Measurements from ENCODE around the gene FBXO8. TPM values are rescaled to one million over a fixed set of nuclear protein-coding genes. Genes with fewer than 3 reads are reported as not detected.

FBXO8 gene
- total RNA-seq, 1 donor from 2014 or later = 15.5 TPM

DNA sequence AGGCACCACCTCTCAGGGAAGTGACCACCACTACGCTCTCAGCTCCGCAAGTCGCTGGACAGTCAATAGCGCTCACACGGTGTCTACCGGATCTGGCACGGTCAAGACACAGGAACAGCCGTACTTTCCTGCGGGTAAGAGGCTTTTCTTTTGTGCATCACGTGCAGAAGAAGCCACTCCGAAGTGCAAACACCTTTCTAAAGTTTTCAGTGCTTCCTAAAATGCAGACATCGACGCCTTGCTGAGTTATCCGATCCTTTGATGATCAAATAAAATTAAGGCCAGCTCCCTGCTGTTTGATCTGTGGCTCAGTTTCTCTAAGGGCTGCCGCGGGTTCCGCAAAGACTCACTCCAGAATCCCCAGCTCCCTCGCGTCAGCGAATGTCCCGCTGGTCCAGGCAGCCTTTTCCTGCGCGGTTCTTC lies 71.8 kb downstream of the FBXO8 start:
- peaks cover 25% of the 10 kb centered on the region for H3K4me1 Mint-ChIP-seq (ENCODE audit: low read depth)
- DNase-seq (ENCODE audit: low spot score) = no peak
- H3K27ac Mint-ChIP-seq = no peak overlapping the region
- intact Hi-C loops (cut with micrococcal nuclease) = loop anchor here (10.0 kb wide), 1 partner anchor 503 kb away; no protein-coding TSS in a partner anchor
- H3K9me3 Mint-ChIP-seq = no peaks in the 10 kb centered on the region
- no peak overlapping the region for H3K4me3 Mint-ChIP-seq (ENCODE audit: low read depth)
- H3K27me3 Mint-ChIP-seq (ENCODE audit: low read depth) = peaks cover 79% of the 10 kb centered on the region
- no peaks in the 10 kb centered on the region for H3K36me3 Mint-ChIP-seq (ENCODE audit: low read depth)

DNA sequence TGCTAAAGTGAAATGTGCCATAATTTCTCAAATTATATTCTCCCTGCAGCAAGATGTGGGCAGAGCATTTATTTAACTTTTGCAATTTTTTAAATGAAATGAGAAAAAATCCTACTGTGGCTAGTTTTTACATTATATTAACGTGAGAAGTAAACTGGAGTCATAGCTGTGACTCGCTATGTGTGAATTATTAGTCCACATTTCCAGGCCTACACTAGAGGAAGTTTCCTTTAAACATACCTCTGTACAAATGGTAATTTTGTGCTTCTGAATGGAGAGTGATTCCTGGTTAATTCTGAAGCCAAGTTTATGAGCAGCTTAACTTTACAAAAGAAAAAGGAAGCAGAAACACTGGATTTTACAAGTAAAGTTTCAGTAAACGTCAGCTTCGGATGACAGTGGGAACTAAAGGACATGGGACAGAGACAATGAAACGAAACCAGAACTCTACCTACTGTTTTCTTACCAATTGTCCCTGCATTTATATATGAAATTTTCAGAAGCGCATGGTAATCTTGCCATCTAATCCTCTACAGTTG lies 72.4 kb downstream of the FBXO8 start:
- H3K27me3 Mint-ChIP-seq (ENCODE audit: low read depth) = peaks cover 77% of the 10 kb centered on the region
- no peak for DNase-seq (ENCODE audit: low spot score)
- intact Hi-C loops (cut with micrococcal nuclease) = loop anchor here (10.0 kb wide), 1 partner anchor 504 kb away; no protein-coding TSS in a partner anchor
- no peak overlapping the region for H3K27ac Mint-ChIP-seq
- H3K4me1 Mint-ChIP-seq (ENCODE audit: low read depth) = peaks cover 22% of the 10 kb centered on the region
- no peak overlapping the region for H3K4me3 Mint-ChIP-seq (ENCODE audit: low read depth)
- H3K9me3 Mint-ChIP-seq = no peaks in the 10 kb centered on the region
- H3K36me3 Mint-ChIP-seq (ENCODE audit: low read depth) = no peaks in the 10 kb centered on the region

DNA sequence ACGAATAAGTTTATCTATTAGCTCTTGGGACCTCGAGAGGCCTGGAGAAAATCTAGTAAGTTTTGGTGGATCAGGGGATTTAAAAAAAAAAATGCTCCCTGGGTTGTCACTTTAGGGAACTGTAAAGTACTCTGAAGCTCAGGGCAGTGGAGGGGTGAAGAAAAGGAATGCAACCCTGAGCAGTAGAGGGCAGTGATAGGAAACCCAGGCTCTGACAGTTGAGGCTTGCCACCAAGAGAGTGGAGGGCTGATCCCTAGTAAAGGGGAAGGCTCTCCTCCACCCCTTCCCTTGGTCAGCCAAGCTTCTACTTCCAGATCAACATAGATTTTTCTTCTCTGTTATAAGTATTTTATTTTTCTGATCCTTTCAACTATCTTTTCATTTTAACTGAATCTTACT lies 73.1 kb downstream of the FBXO8 start:
- Mint-ChIP-seq H3K27ac (no peak overlapping the region), H3K4me1 (ENCODE audit: low read depth) (peaks cover 19% of the 10 kb centered on the region), H3K36me3 (ENCODE audit: low read depth) (no peaks in the 10 kb centered on the region), H3K4me3 (ENCODE audit: low read depth) (no peak overlapping the region), H3K27me3 (ENCODE audit: low read depth) (peaks cover 71% of the 10 kb centered on the region), H3K9me3 (no peaks in the 10 kb centered on the region)
- no peak for DNase-seq (ENCODE audit: low spot score)
- intact Hi-C loops (cut with micrococcal nuclease) = loop anchor here (10.0 kb wide), 1 partner anchor 504 kb away; no protein-coding TSS in a partner anchor

DNA sequence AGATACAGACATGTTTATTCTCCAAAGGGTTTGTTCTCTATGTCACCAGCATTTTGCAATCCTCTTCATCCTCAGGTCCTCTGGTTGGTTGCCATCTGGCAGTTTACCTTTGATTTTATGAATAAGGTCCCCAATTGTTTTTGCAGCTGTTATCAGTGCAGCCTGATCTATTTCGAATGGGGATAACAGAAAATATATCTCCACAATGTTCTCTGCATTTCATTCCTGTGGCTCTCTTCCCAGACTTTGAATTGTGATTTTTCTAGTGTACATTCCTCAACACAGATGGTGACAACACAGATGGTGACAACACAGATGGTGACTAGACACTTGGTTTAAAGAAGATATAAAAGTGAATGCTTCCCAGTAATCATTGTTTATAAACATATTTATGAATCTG lies 74.1 kb downstream of the FBXO8 start:
- no peak overlapping the region for H3K4me3 Mint-ChIP-seq (ENCODE audit: low read depth)
- no peaks in the 10 kb centered on the region for H3K36me3 Mint-ChIP-seq (ENCODE audit: low read depth)
- H3K27me3 Mint-ChIP-seq (ENCODE audit: low read depth) = peaks cover 69% of the 10 kb centered on the region
- H3K27ac Mint-ChIP-seq = no peak overlapping the region
- H3K4me1 Mint-ChIP-seq (ENCODE audit: low read depth) = peaks cover 14% of the 10 kb centered on the region
- intact Hi-C loops (cut with micrococcal nuclease) = no loop called here
- H3K9me3 Mint-ChIP-seq = no peaks in the 10 kb centered on the region
- no peak for DNase-seq (ENCODE audit: low spot score)

DNA sequence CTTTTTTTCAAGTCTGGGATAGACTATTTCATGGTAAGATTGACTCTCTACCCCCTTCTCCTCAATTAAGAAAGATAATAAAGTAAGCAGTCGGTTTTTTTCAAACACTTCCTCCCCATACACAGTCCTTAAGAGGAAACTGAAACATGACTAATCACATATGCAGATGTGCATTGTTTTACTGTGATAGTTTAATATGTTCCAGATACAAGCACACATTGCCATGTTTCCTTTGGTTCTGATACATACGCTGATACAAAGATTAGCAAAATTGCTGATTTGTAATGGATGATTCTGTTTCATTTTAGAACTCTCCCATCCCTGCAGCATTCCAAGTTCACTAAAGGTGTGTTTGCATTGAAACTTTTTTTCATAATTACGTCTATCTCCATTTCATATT lies 76.1 kb downstream of the FBXO8 start:
- Mint-ChIP-seq H3K9me3 (no peaks in the 10 kb centered on the region), H3K4me1 (ENCODE audit: low read depth) (peaks cover 5% of the 10 kb centered on the region)
- intact Hi-C loops (cut with micrococcal nuclease) = no loop called here

DNA sequence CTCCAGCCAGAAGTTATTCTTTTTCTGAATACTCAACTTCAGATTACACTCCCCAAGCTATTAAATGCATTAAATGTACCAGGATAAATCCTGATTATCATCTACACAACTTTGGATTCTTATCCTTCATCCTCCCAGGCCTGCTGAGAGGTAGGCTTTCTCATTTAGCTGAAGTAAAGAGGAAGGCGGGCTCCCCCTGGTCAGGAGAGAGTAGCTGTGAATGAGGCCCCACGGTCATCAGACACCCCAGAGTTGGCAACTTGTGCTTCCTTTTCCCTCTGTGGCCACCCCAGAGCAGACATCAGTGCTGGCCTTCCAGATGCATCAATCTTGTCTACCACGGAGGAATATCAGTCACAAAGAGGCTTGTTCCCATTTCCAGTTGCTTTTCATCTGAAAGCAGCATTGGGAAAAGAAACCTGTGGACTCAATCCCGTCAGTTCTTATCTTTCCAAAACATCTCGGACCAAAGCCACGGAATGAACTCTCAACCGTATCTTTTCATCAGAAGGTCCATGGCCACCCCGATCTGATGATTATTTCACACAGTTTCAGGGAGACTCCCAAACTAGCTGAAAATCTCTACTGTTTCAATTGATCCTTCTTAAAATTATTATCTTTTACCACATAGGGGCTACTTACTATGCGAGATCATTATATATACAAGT lies 79.2 kb downstream of the FBXO8 start:
- Mint-ChIP-seq H3K4me3 (ENCODE audit: low read depth) (no peak overlapping the region), H3K27me3 (ENCODE audit: low read depth) (peaks cover 34% of the 10 kb centered on the region), H3K36me3 (ENCODE audit: low read depth) (no peaks in the 10 kb centered on the region), H3K4me1 (ENCODE audit: low read depth) (no peaks in the 10 kb centered on the region), H3K9me3 (no peaks in the 10 kb centered on the region), H3K27ac (no peak overlapping the region)
- intact Hi-C loops (cut with micrococcal nuclease) = no loop called here
- DNase-seq (ENCODE audit: low spot score) = no peak

More for the DNA sequence above, 76.1 kb downstream of the FBXO8 start:
- H3K36me3 Mint-ChIP-seq (ENCODE audit: low read depth) = no peaks in the 10 kb centered on the region
- peaks cover 54% of the 10 kb centered on the region for H3K27me3 Mint-ChIP-seq (ENCODE audit: low read depth)
- no peak overlapping the region for H3K27ac Mint-ChIP-seq
- no peak overlapping the region for H3K4me3 Mint-ChIP-seq (ENCODE audit: low read depth)
- DNase-seq (ENCODE audit: low spot score) = no peak

DNA sequence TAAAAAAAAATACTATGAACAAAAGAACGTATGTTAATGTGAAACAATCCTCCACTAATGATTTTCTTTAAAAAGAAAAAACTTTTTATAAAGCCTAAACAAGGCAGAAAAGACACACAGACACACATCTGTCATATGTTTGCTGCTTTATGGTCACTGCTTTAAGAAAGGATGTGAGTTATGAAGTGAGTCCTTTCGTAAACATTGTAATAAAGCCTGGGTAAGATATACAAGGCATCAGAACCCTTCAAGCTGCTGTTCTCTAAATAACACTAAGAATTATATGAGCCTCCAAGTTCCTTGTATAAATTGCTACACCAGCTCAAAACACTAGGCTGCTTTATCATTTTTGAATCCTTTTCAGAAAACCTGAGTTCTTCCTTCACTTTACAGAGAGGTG lies 81.6 kb downstream of the FBXO8 start:
- Mint-ChIP-seq H3K27ac (no peak overlapping the region), H3K9me3 (no peaks in the 10 kb centered on the region), H3K27me3 (ENCODE audit: low read depth) (peaks cover 29% of the 10 kb centered on the region), H3K4me3 (ENCODE audit: low read depth) (no peak overlapping the region), H3K36me3 (ENCODE audit: low read depth) (no peaks in the 10 kb centered on the region), H3K4me1 (ENCODE audit: low read depth) (no peaks in the 10 kb centered on the region)
- DNase-seq (ENCODE audit: low spot score) = no peak
- intact Hi-C loops (cut with micrococcal nuclease) = no loop called here

DNA sequence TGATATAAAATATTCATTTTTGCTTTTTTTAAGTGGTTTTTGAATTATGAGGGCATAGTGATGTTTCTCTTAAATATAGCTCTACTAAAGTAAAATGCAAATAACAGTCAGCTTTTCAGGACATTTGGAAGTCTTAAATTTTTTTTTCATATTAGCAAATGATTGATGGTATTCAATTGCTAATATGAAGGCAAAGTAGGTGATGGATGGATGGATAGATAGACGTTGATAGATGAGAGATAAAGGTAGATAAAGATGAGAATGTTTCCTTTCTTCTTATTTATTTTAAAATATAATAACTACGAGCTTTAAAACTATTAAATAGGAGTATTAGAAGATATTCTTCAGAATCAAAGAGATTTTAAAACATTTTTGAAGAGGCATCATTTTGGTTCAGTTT lies 83.7 kb downstream of the FBXO8 start:
- peaks cover 25% of the 10 kb centered on the region for H3K27me3 Mint-ChIP-seq (ENCODE audit: low read depth)
- intact Hi-C loops (cut with micrococcal nuclease) = no loop called here
- H3K4me1 Mint-ChIP-seq (ENCODE audit: low read depth) = no peaks in the 10 kb centered on the region
- no peaks in the 10 kb centered on the region for H3K9me3 Mint-ChIP-seq
- H3K4me3 Mint-ChIP-seq (ENCODE audit: low read depth) = no peak overlapping the region
- DNase-seq (ENCODE audit: low spot score) = no peak
- H3K27ac Mint-ChIP-seq = no peak overlapping the region
- no peaks in the 10 kb centered on the region for H3K36me3 Mint-ChIP-seq (ENCODE audit: low read depth)

DNA sequence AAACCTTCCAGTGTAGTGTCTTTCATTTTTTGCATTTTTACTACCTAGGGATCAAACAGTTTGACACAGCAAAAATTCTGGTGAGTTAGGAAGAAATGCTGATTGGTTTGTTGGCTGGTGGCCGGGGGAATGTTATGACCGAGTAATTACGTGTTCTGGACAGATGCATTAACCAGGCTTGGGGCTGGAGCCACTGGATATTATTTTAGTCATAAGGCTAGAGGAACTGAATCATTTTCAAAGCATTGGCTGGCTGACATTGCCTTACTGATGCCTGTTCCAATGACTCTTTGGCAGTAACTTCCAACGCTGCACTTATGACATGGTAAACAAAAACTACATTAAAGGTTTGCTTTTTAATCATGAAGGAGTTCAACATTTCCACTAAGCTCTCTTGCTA lies 84.6 kb downstream of the FBXO8 start:
- intact Hi-C loops (cut with micrococcal nuclease) = no loop called here
- H3K36me3 Mint-ChIP-seq (ENCODE audit: low read depth) = no peaks in the 10 kb centered on the region
- H3K27ac Mint-ChIP-seq = no peak overlapping the region
- H3K4me3 Mint-ChIP-seq (ENCODE audit: low read depth) = no peak overlapping the region
- H3K27me3 Mint-ChIP-seq (ENCODE audit: low read depth) = peaks cover 25% of the 10 kb centered on the region
- no peak for DNase-seq (ENCODE audit: low spot score)
- no peaks in the 10 kb centered on the region for H3K9me3 Mint-ChIP-seq
- no peaks in the 10 kb centered on the region for H3K4me1 Mint-ChIP-seq (ENCODE audit: low read depth)

DNA sequence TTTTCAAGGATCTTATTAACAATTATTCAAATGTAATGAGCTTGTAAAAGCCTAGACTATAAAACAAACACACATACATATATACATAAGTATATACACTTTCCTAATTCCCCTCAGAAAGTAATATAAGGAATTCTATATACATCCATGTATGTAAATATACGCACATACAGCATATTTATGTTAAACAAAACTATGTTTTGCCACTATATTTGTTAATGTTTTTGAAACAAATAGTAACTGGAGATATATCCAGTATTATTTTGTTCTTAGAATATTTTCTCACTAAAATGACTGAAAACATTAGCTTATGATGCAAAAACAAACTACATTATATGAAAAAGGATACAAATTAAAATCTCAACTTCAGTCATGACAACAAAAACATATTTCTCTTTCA lies 85.1 kb downstream of the FBXO8 start:
- H3K27me3 Mint-ChIP-seq (ENCODE audit: low read depth) = peaks cover 23% of the 10 kb centered on the region
- intact Hi-C loops (cut with micrococcal nuclease) = no loop called here
- DNase-seq (ENCODE audit: low spot score) = no peak
- H3K36me3 Mint-ChIP-seq (ENCODE audit: low read depth) = no peaks in the 10 kb centered on the region
- no peaks in the 10 kb centered on the region for H3K9me3 Mint-ChIP-seq
- no peak overlapping the region for H3K27ac Mint-ChIP-seq
- H3K4me3 Mint-ChIP-seq (ENCODE audit: low read depth) = no peak overlapping the region
- no peaks in the 10 kb centered on the region for H3K4me1 Mint-ChIP-seq (ENCODE audit: low read depth)

DNA sequence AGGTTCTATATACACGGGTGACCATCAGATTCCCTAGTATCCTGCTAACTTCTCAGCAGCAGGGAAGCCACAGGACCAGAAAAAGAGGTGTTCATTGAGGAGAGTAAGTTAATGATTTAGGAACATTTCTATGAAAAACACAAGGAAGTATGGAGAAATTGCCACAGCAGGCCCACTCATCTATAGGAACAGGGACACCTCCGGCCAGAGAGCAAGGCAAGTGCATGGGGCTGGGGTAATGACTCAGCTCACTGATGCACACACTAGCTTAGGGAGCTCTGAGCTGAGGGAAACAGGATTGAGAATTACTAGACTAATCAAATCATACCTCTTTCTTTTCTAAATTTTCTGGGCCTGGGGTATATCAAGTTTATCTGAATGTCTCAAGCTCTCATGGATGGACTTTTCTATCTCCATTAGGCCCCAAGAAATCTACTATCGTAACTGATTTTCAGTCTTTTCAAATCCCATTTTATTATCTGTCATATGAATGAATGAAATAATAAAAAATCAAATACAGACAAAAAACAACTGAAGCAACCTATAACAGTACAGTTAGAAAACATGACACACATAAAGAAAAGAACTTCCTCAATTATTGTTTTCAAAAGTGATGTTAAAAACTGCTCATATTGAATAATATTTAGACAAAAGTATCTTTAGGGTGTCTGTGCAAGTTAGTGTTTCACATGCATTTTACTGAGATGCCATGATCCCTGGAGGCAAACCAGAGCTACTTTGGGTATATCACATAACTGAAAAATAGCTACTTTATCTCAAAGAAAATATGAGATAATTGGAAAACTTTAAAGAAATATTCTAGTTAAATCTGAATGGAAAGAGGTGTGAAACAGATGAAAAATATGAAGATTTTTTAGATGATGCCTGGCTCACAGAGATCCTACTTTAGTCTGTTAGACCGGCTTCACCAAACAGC lies 89.8 kb downstream of the FBXO8 start:
- no peaks in the 10 kb centered on the region for H3K9me3 Mint-ChIP-seq
- H3K27ac Mint-ChIP-seq = no peak overlapping the region
- H3K4me3 Mint-ChIP-seq (ENCODE audit: low read depth) = no peak overlapping the region
- no peaks in the 10 kb centered on the region for H3K4me1 Mint-ChIP-seq (ENCODE audit: low read depth)
- DNase-seq (ENCODE audit: low spot score) = no peak
- no peaks in the 10 kb centered on the region for H3K36me3 Mint-ChIP-seq (ENCODE audit: low read depth)
- H3K27me3 Mint-ChIP-seq (ENCODE audit: low read depth) = peaks cover 17% of the 10 kb centered on the region
- intact Hi-C loops (cut with micrococcal nuclease) = no loop called here

DNA sequence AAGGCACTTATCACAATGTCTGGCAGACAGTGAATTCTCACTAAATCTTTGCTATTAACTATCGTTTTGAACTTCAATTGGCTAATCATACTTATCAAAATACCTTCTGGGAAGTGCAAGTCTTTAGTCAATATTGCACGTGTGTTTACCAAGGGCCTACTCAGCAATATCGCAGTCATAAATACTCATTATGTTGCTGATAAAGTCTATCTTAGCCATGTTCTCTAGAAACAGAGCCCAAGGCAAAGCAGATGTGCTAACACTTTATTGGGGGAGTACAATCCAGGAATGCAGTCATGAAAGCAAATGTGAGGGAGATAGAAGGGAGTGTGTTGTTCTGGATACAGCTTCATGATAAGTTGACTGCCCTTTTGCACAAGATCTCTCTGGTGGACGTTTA lies 90.5 kb downstream of the FBXO8 start:
- Mint-ChIP-seq H3K27ac (no peak overlapping the region), H3K27me3 (ENCODE audit: low read depth) (peaks cover 15% of the 10 kb centered on the region), H3K36me3 (ENCODE audit: low read depth) (no peaks in the 10 kb centered on the region), H3K9me3 (no peaks in the 10 kb centered on the region), H3K4me3 (ENCODE audit: low read depth) (no peak overlapping the region), H3K4me1 (ENCODE audit: low read depth) (no peaks in the 10 kb centered on the region)
- intact Hi-C loops (cut with micrococcal nuclease) = no loop called here
- no peak for DNase-seq (ENCODE audit: low spot score)
